Right atrium auricular region (tissue), 2 donors: ENCODE data around the gene GLIS2. TPM values are rescaled to one million over a fixed set of nuclear protein-coding genes. Genes with fewer than 3 reads are reported as not detected.

Experiments used
- DNase-seq: peaks from one replicate; pipeline ENCODE4 v3.0.0-alpha.2; 2019; ENCODE audit warnings: low spot score
- H3K27ac ChIP-seq, 2 donors: fragments of 200-600 bp; sonication (generic); 1 replicate in 1 of 2; 2 replicates in 1 of 2; pipeline ENCODE4 v1.5.1; 2016 to 2019
- H3K27me3 ChIP-seq, 2 donors: fragments of 200-600 bp; sonication (generic); one replicate each; pipeline versions ENCODE4 v1.5.1 to v1.6.0; 2017 to 2019
- H3K36me3 ChIP-seq: fragments of 200-600 bp; sonication (generic); one replicate; pipeline ENCODE4 v1.5.1; 2016
- H3K4me1 ChIP-seq, 2 donors: fragments of 200-600 bp; sonication (generic); one replicate each; pipeline versions ENCODE4 v1.5.1 to v1.6.0; 2017 to 2019
- H3K4me3 ChIP-seq, 2 donors: fragments of 200-600 bp; sonication (generic); 1 replicate in 1 of 2; 2 replicates in 1 of 2; pipeline ENCODE4 v1.5.1; 2017 to 2019; ENCODE audit warnings: mild to moderate bottlenecking in 1 of 2, moderate library complexity in 1 of 2
- H3K9me3 ChIP-seq, 2 donors: fragments of 200-600 bp; sonication (generic); one replicate each; pipeline ENCODE4 v1.5.1; 2019
- CTCF ChIP-seq, 2 donors: fragments of 200-600 bp; sonication (generic); IDR thresholded peaks; one replicate each; pipeline ENCODE4 v1.5.1; 2019; ENCODE audit warnings: antibody characterized with exemption in 2 of 2
- total RNA-seq, 2 donors: library from RNA; depleted of rRNA; stranded (reverse); fragments of >200 nt; gene quantifications; one replicate each; pipeline ENCODE4 v1.1.0, GENCODE V29; 2016

GLIS2 gene
- total RNA-seq, 2 donors from 2014 or later, result 10.3 to 16.0 TPM

GRCh38 chr16:4298761-4299522 lies 16.9 kb upstream of the GLIS2 start:
- no peak overlapping the region for H3K4me3 ChIP-seq
- peaks cover 0 to 25% of the 10 kb centered on the region in 2 donors for H3K4me1 ChIP-seq
- DNase-seq, result peak; percentile 84

GRCh38 chr16:4301177-4301576 lies 14.7 kb upstream of the GLIS2 start:
- TF ChIP-seq CTCF (IDR thresholded peaks at IDR 0.05), result no peak
- Histone ChIP-seq H3K27ac (no peak overlapping the region), H3K4me3 (no peak overlapping the region), H3K27me3 (no peaks in the 10 kb centered on the region), H3K36me3 (no peaks in the 10 kb centered on the region), H3K4me1 (peaks cover 0 to 21% of the 10 kb centered on the region in 2 donors), H3K9me3 (no peaks in the 10 kb centered on the region)
- no peak for DNase-seq

More at GRCh38 chr16:4298761-4299522, 16.9 kb upstream of the GLIS2 start:
- no peaks in the 10 kb centered on the region for H3K36me3 ChIP-seq
- TF ChIP-seq CTCF (IDR thresholded peaks at IDR 0.05), result no peak
- H3K27ac ChIP-seq, result peak overlapping the region; percentile 23 to 82
- H3K9me3 ChIP-seq, result no peaks in the 10 kb centered on the region
- no peaks in the 10 kb centered on the region for H3K27me3 ChIP-seq

- Histone ChIP-seq H3K27me3 (no peaks in the 10 kb centered on the region), H3K9me3 (no peaks in the 10 kb centered on the region), H3K36me3 (no peaks in the 10 kb centered on the region), H3K4me3 (no peak overlapping the region), H3K4me1 (peaks cover 0 to 29% of the 10 kb centered on the region in 2 donors), H3K27ac (no peak overlapping the region)
- no peak for TF ChIP-seq CTCF (IDR thresholded peaks at IDR 0.05)
- DNase-seq, result no peak
Observed at GRCh38 chr16:4301968-4302367, 13.9 kb upstream of the GLIS2 start.

GRCh38 chr16:4303973-4304372 lies 11.9 kb upstream of the GLIS2 start:
- TF ChIP-seq CTCF (IDR thresholded peaks at IDR 0.05), result no peak
- no peaks in the 10 kb centered on the region for H3K9me3 ChIP-seq
- H3K36me3 ChIP-seq, result no peaks in the 10 kb centered on the region
- no peak overlapping the region for H3K4me3 ChIP-seq
- H3K27me3 ChIP-seq, result no peaks in the 10 kb centered on the region
- DNase-seq, result no peak
- H3K4me1 ChIP-seq, result peaks cover 0 to 26% of the 10 kb centered on the region in 2 donors
- no peak overlapping the region for H3K27ac ChIP-seq

- no peaks in the 10 kb centered on the region for H3K27me3 ChIP-seq
- no peaks in the 10 kb centered on the region for H3K36me3 ChIP-seq
- H3K4me3 ChIP-seq, result peak overlapping the region; percentile 50 to 57
- TF ChIP-seq CTCF (IDR thresholded peaks at IDR 0.05), result no peak
- peaks cover 0 to 27% of the 10 kb centered on the region in 2 donors for H3K4me1 ChIP-seq
- peak overlapping the region; percentile 78 to 91 for H3K27ac ChIP-seq
- H3K9me3 ChIP-seq, result no peaks in the 10 kb centered on the region
- DNase-seq, result no peak
Observed at GRCh38 chr16:4306470-4307214, 9.2 kb upstream of the GLIS2 start.
